Measurements from ENCODE around the gene EXOSC7.

EXOSC7 gene

DNA sequence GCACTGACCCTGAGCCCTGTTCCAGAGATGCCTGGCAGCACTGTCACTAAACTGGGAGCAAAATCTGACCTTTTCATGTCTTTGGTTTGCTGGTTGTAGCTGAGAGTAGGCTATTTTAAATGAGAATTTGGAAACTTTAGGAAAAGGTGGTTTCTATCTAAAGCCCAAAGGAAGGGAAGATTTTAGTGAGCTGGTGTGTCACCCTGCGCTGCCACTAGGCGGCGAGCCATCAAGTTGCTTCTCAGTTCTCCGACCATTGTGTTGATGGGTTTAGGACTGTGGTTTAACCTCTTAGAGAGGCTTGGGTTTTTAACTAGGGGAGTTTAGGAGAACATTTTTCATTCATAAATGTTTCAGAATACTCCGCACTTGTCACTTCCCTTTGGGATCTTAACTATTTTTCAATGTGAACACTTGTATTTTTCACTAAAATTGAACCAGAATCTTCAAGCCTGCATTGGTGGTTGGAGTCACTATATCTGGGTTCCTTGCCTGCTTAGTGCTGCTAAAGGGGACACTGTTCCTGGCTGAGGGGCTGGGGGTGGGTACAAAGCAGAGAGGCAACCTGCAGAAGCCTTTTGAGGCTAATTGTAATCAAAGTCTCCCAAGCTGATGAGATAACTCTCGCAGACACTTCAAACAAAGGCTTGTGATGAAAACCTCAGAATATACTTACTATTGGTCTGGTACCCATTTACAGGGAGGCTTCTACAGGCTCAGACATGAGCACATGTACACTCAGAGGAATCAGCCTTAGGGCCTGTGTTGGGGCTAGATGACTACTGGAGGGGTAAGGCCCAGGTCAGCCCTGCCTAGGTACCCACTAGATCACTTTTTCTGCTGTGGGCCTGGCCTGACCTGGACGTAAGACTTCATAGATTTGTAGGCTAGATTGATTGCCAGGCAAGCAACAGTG is 16.8 kb downstream of the EXOSC7 start:
- DNase-seq (ENCODE audit: low read depth in 3 of 3), result no peak

DNA sequence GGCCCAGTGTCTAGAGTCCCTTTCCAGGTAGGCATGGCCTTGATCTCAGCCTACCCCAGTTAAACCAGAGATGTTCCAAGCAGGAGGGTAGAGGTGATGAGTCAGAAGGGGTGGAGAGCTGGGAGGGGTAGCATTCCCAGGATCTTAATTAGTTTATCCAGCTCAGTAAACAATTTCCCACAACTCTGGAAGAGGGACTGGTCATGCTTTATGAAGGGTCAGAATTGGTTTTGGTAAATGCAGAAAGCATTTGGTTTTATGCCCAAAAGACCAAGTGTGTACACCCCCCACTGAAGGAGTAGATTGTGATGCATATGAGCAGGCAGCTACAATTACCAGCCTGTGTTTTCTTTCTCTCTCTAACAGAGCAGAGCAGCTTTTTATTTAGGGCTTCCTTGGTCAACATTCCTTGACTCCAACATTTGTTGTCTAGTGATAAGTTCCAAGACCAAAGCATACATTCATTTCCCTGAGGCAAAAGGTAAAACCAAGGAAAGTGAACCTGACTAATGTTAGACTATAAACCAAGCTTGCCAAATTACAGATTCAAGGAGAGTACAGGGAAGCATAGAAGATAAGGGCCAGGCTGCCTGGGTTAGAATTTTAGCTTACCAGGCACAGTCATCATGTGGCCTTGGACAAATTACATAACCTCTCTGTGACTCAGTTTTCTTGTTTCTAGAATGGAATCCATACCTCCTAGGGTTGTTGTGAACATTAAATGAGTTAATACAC is 17.6 kb downstream of the EXOSC7 start:
- DNase-seq (ENCODE audit: low read depth in 3 of 3), result no peak

GRCh38 chr3:44995142-44995770 is 19.2 kb downstream of the EXOSC7 start:
- no peak for DNase-seq (ENCODE audit: low read depth in 3 of 3)

GRCh38 chr3:44996556-44996969 is 20.5 kb downstream of the EXOSC7 start:
- DNase-seq (ENCODE audit: low read depth in 3 of 3), result no peak

- no peak for DNase-seq (ENCODE audit: low read depth in 3 of 3)
Measured at GRCh38 chr3:44999782-45000181, 23.7 kb downstream of the EXOSC7 start.

- no peak for DNase-seq (ENCODE audit: low read depth in 3 of 3)
Measured at GRCh38 chr3:45000823-45001222, 24.8 kb downstream of the EXOSC7 start.

GRCh38 chr3:45001738-45002137 is 25.7 kb downstream of the EXOSC7 start:
- DNase-seq (ENCODE audit: low read depth in 3 of 3), result no peak

- DNase-seq (ENCODE audit: low read depth in 3 of 3), result no peak
Measured at GRCh38 chr3:45002139-45002660, 26.2 kb downstream of the EXOSC7 start.

GRCh38 chr3:45002720-45003119 is 26.7 kb downstream of the EXOSC7 start:
- DNase-seq (ENCODE audit: low read depth in 3 of 3), result no peak

GRCh38 chr3:45003406-45003805 is 27.4 kb downstream of the EXOSC7 start:
- no peak for DNase-seq (ENCODE audit: low read depth in 3 of 3)

DNA sequence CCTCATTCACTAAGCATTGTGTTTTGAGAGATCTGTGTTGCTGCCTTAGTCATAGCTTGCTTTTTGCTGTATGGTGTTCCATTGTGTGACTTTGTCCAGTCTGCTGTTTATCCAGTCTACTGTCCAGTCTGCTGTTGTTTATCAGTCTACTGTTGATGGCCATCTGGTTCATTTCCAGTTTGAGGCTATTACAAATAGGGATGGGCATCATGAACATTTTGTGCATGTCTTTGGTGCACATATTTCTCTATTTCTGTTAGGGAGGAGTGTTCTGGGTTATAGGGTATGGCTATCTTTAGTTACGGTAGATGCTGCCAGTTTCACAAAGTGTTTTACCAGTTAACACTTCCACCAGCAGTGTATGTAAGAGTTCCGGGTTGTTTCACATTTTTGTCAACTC is 27.8 kb downstream of the EXOSC7 start:
- DNase-seq (ENCODE audit: low read depth in 3 of 3), result no peak

GRCh38 chr3:45007091-45007490 is 31.0 kb downstream of the EXOSC7 start:
- no peak for DNase-seq (ENCODE audit: low read depth in 3 of 3)

- no peak for DNase-seq (ENCODE audit: low read depth in 3 of 3)
Measured at GRCh38 chr3:45008117-45008516, 32.1 kb downstream of the EXOSC7 start.

DNA sequence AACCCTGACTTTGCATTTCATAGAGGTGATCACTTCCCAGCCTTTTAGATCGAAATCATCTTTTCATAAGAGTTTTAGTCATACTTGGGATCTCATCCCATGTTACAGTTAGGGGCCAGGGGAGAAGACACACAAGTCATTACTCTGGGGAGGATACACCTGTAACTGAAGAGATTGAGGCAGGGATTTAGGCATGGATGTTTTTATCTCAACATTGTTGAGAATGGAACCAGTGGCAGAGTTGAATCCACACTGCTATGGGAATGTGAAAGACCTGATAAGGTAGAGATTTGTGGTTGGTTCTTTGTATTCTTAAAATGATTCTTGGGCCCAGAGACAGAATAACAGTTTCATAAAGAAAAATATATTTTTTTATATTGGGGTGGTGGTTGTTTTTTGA is 33.8 kb downstream of the EXOSC7 start:
- no peak for DNase-seq (ENCODE audit: low read depth in 3 of 3)

- no peak for DNase-seq (ENCODE audit: low read depth in 3 of 3)
Measured at GRCh38 chr3:45010811-45011333, 34.8 kb downstream of the EXOSC7 start.

DNA sequence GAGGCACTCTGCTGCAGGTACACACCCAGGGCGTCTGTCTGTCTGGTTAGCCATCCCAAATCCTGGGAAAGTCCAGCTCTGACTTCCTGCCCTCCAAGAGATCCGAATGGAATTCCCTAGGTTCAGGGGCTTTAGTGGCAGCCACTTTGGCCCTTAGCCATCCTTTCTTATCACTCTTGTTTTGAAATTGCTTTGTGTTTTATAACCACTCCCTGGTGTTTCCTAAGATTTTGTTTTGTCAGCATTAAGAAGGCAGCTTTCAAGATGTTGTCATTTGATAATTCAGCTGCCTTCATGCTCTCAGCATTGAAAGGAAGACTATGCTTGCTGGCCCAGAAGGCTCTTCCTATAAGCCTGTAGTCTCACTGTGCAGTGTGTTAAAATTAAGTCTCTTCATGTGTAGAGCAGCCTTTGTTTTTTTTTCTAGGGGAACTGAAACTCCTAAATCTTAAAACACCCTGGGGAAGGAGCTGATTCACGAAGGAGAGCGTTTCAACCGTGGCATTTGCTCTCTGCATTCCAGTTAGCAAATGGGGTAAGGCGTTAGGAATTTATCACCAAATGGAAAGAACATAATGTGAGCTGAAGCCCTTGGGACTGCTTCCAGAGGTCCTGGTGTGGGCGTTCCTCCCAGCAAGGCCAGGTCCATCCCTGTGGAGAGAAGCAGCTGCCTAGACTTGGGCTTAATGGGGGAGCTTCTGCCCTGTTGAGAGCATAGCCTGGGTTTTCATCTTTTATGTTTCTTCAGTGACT is 35.9 kb downstream of the EXOSC7 start:
- no peak for DNase-seq (ENCODE audit: low read depth in 3 of 3)

GRCh38 chr3:45012577-45012976 is 36.5 kb downstream of the EXOSC7 start:
- no peak for DNase-seq (ENCODE audit: low read depth in 3 of 3)

- DNase-seq (ENCODE audit: low read depth in 3 of 3), result no peak
Measured at GRCh38 chr3:45016916-45017315, 40.9 kb downstream of the EXOSC7 start.

- no peak for DNase-seq (ENCODE audit: low read depth in 3 of 3)
Measured at GRCh38 chr3:45017821-45018220, 41.8 kb downstream of the EXOSC7 start.

- DNase-seq (ENCODE audit: low read depth in 3 of 3), result no peak
Measured at GRCh38 chr3:45020534-45020933, 44.5 kb downstream of the EXOSC7 start.

All from stimulated activated CD4-positive, alpha-beta T cell treated with anti-CD3 and anti-CD28 coated beads, TNF-alpha, amount 100 ng/mL, for 48 hours (primary cell).